Measurements from ENCODE around the gene RAI1.
A peak's percentile ranks its signal among the peaks of the same experiment; 100 is the strongest.
"Not testable (repeated sequence)": the region's sequence is repeated elsewhere in the genome, so short reads cannot be mapped to it uniquely, and the experiment has no call there.

RAI1 gene

GRCh38 chr17:17663160-17664063 lies 17.8 kb upstream of the RAI1 start:
- peak; percentile 88 for DNase-seq (ENCODE audit: low read depth in 2 of 2)

GRCh38 chr17:17664064-17664452 lies 17.2 kb upstream of the RAI1 start:
- DNase-seq (ENCODE audit: low read depth in 2 of 2): no peak

- no peak for DNase-seq (ENCODE audit: low read depth in 2 of 2)
Measured at GRCh38 chr17:17665255-17665654, 16.0 kb upstream of the RAI1 start.

GRCh38 chr17:17666111-17666714 lies 15.0 kb upstream of the RAI1 start:
- no peak for DNase-seq (ENCODE audit: low read depth in 2 of 2)

GRCh38 chr17:17667231-17667630 lies 14.0 kb upstream of the RAI1 start:
- no peak for DNase-seq (ENCODE audit: low read depth in 2 of 2)

- no peak for DNase-seq (ENCODE audit: low read depth in 2 of 2)
Measured at GRCh38 chr17:17667947-17668346, 13.3 kb upstream of the RAI1 start.

- no peak for DNase-seq (ENCODE audit: low read depth in 2 of 2)
Measured at GRCh38 chr17:17668358-17668757, 12.9 kb upstream of the RAI1 start.

- DNase-seq (ENCODE audit: low read depth in 2 of 2): no peak
Measured at GRCh38 chr17:17668775-17669579, 12.3 kb upstream of the RAI1 start.

GRCh38 chr17:17669580-17670235 lies 11.6 kb upstream of the RAI1 start:
- DNase-seq (ENCODE audit: low read depth in 2 of 2): no peak

- DNase-seq (ENCODE audit: low read depth in 2 of 2): no peak
Measured at GRCh38 chr17:17670701-17671305, 10.5 kb upstream of the RAI1 start.

GRCh38 chr17:17671369-17672129 lies 9.7 kb upstream of the RAI1 start:
- DNase-seq (ENCODE audit: low read depth in 2 of 2): no peak

GRCh38 chr17:17672453-17673368 lies 8.5 kb upstream of the RAI1 start:
- no peak for DNase-seq (ENCODE audit: low read depth in 2 of 2)

GRCh38 chr17:17675416-17675815 lies 5.8 kb upstream of the RAI1 start:
- no peak for DNase-seq (ENCODE audit: low read depth in 2 of 2)

GRCh38 chr17:17675925-17676534 lies 5.2 kb upstream of the RAI1 start:
- DNase-seq (ENCODE audit: low read depth in 2 of 2): no peak

GRCh38 chr17:17676752-17677151 lies 4.5 kb upstream of the RAI1 start:
- DNase-seq (ENCODE audit: low read depth in 2 of 2): no peak

GRCh38 chr17:17677299-17678040 lies 3.8 kb upstream of the RAI1 start:
- DNase-seq (ENCODE audit: low read depth in 2 of 2): no peak

GRCh38 chr17:17678063-17678699 lies 3.1 kb upstream of the RAI1 start:
- DNase-seq (ENCODE audit: low read depth in 2 of 2): not testable (repeated sequence)

GRCh38 chr17:17679243-17679642 lies 2.0 kb upstream of the RAI1 start:
- no peak for DNase-seq (ENCODE audit: low read depth in 2 of 2)
